ENCODE data around the gene ZFAND6.

The ZFAND6 gene

GRCh38 chr15:80052597-80053304 lies 6.7 kb upstream of the ZFAND6 start:
- DNase-seq (ENCODE audit: low spot score) = no peak

GRCh38 chr15:80055933-80056332 lies 3.5 kb upstream of the ZFAND6 start:
- no peak for DNase-seq (ENCODE audit: low spot score)

GRCh38 chr15:80058044-80058443 lies 1.4 kb upstream of the ZFAND6 start:
- no peak for DNase-seq (ENCODE audit: low spot score)

GRCh38 chr15:80059786-80060355 lies 395 bp downstream of the ZFAND6 start:
- DNase-seq (ENCODE audit: low spot score) = peak; percentile 58

GRCh38 chr15:80060356-80061006 lies 1.0 kb downstream of the ZFAND6 start:
- peak; percentile 30 for DNase-seq (ENCODE audit: low spot score)

GRCh38 chr15:80061582-80061981 lies 2.1 kb downstream of the ZFAND6 start:
- DNase-seq (ENCODE audit: low spot score) = no peak

GRCh38 chr15:80066912-80067311 lies 7.4 kb downstream of the ZFAND6 start:
- no peak for DNase-seq (ENCODE audit: low spot score)

- no peak for DNase-seq (ENCODE audit: low spot score)
Observed at GRCh38 chr15:80068578-80068977, 9.1 kb downstream of the ZFAND6 start.

GRCh38 chr15:80070840-80071239 lies 11.4 kb downstream of the ZFAND6 start:
- no peak for DNase-seq (ENCODE audit: low spot score)

GRCh38 chr15:80071652-80072051 lies 12.2 kb downstream of the ZFAND6 start:
- no peak for DNase-seq (ENCODE audit: low spot score)

- DNase-seq (ENCODE audit: low spot score) = peak; percentile 99
Observed at GRCh38 chr15:80072285-80072994, 13.0 kb downstream of the ZFAND6 start.

GRCh38 chr15:80073197-80073596 lies 13.7 kb downstream of the ZFAND6 start:
- DNase-seq (ENCODE audit: low spot score) = no peak

- no peak for DNase-seq (ENCODE audit: low spot score)
Observed at GRCh38 chr15:80076321-80077318, 17.1 kb downstream of the ZFAND6 start.

- DNase-seq (ENCODE audit: low spot score) = no peak
Observed at GRCh38 chr15:80081390-80081789, 21.9 kb downstream of the ZFAND6 start.

GRCh38 chr15:80087104-80087503 lies 27.6 kb downstream of the ZFAND6 start:
- no peak for DNase-seq (ENCODE audit: low spot score)

- no peak for DNase-seq (ENCODE audit: low spot score)
Observed at GRCh38 chr15:80090041-80090440, 30.6 kb downstream of the ZFAND6 start.

GRCh38 chr15:80090879-80091503 lies 31.5 kb downstream of the ZFAND6 start:
- DNase-seq (ENCODE audit: low spot score) = no peak

GRCh38 chr15:80093854-80094418 lies 34.5 kb downstream of the ZFAND6 start:
- peak; percentile 74 for DNase-seq (ENCODE audit: low spot score)

- no peak for DNase-seq (ENCODE audit: low spot score)
Observed at GRCh38 chr15:80095511-80095910, 36.0 kb downstream of the ZFAND6 start.

- no peak for DNase-seq (ENCODE audit: low spot score)
Observed at GRCh38 chr15:80095969-80096368, 36.5 kb downstream of the ZFAND6 start.

- no peak for DNase-seq (ENCODE audit: low spot score)
Observed at GRCh38 chr15:80098341-80098740, 38.9 kb downstream of the ZFAND6 start.

Measured in cerebellar cortex (tissue), 1 donor.